HUES64 (cell line): Measurements from ENCODE around the gene SIGMAR1. TPM values are rescaled to one million over a fixed set of nuclear protein-coding genes. Genes with fewer than 3 reads are reported as not detected.
A peak's percentile ranks its signal among the peaks of the same experiment; 100 is the strongest.

Source experiments
- H3K27ac ChIP-seq: 2 replicates; pipeline ENCODE4 v1.7.0; 2013; ENCODE audit warnings: low read depth, low read length, inconsistent platforms
- H3K27me3 ChIP-seq: 2 replicates; pipeline ENCODE4 v1.6.1; 2013; ENCODE audit warnings: mild to moderate bottlenecking, low read length; ENCODE audit not compliant: insufficient read depth
- H3K36me3 ChIP-seq: 2 replicates; pipeline ENCODE4 v1.6.1; 2013; ENCODE audit warnings: mild to moderate bottlenecking, low read length; ENCODE audit not compliant: insufficient read depth
- H3K4me1 ChIP-seq: 2 replicates; pipeline ENCODE4 v1.6.1; 2013; ENCODE audit warnings: mild to moderate bottlenecking, low read length, moderate library complexity; ENCODE audit not compliant: insufficient read depth
- H3K4me3 ChIP-seq: 2 replicates; pipeline ENCODE4 v1.5.1; 2013; ENCODE audit warnings: mild to moderate bottlenecking, low read length, moderate library complexity
- H3K9ac ChIP-seq: 2 replicates; pipeline ENCODE4 v1.6.1; 2013; ENCODE audit warnings: mild to moderate bottlenecking, low read depth, low read length
- H3K9me3 ChIP-seq: 2 replicates; pipeline ENCODE4 v1.6.1; 2013; ENCODE audit warnings: low read depth, low read length; ENCODE audit not compliant: insufficient read depth
- WGBS: fragments of 150-250, 120-280 bp; methylation state at CpG from one replicate; pipeline ENCODE4 v1.1.7; 2013; ENCODE audit warnings: missing lambda C conversion rate; 5-methylcytosine and 5-hydroxymethylcytosine counted together
- polyA plus RNA-seq, 2 experiments: library from polyadenylated mRNA; stranded (reverse); fragments of 50-300 nt; gene quantifications; one replicate each; pipeline ENCODE4 v1.2.3, GENCODE V29; 2013

Gene SIGMAR1
- 66.6 TPM for polyA plus RNA-seq (2013, experiment 1 of 2)
- 83.6 TPM for polyA plus RNA-seq (2013, experiment 2 of 2)

DNA sequence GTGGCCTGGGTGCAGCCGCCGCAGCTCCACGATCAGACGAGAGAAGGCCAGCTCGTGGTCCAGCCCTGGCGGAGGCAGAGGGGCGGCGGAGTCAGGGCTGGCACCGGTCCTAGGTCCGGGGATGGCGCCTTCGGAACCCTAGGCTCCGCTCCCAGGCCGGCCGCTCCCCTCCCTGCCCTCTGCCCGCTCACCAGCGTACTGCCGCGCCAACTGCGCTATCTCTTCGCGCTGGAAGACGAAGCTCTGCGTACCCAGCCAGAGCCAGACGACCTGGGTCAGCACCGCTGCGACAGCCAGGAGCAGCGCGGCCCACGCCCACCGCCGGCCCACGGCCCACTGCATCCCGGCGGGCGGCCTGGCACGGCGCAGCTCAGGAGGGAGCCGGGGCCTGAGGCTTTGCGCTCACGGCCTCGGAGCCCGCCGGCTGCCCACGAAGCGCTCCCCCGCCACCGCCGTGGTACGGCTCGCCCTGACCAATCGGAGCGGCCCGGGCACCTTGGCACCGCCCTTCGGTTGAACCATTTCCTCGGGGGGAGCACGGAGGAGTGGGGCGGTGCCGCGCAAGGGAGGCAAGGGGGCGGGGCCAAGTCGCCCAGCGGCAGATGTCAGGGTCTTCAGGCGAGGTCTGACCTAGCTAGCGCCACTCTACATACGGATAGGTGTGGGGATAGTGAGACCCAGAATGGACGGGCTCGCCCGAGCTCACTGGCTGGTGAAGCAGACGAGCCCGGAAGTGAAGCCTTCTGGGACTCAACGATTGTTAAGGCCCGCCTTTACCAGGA, at the start of gene SIGMAR1:
Gene SIGMAR1, minus strand, starts transcription at position 432 of the 782 bp plus-strand sequence. Its CDS starts 90 bp downstream, at position 342.
- peaks cover 12% of the 10 kb centered on the region for H3K27me3 ChIP-seq
- WGBS: under 1% methylated on average over 74 of the region's 74 CpGs
- peak within 1 kb of the TSS; percentile 74 for H3K9ac ChIP-seq
- H3K4me1 ChIP-seq: peaks cover 8% of the 10 kb centered on the region; the same call in 1 of the 2 replicates
- peak within 1 kb of the TSS; percentile 55 for H3K27ac ChIP-seq
- peaks cover 8% of the 10 kb centered on the region for H3K36me3 ChIP-seq
- H3K4me3 ChIP-seq: peak within 1 kb of the TSS; percentile 74
- H3K9me3 ChIP-seq: no peaks in the 10 kb centered on the region

DNA sequence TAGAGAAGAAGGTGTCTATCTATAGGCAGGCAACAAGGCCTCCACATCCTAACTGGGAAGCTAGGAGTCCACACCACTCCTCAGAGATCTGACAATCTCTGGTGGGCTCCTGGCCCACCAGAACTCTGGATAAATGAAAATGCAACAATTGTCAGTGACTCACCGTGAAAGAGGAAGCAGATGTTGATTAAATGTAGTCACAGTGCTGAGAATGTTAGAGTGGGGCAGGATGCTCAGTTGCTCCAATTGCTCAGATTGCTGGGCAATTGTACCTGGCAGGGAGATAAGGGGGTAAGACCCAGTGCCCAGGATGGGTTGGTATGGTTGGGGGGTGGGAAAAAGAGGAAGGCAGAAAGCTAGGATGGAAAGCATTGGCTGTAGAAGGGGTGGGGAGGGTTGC, 49.1 kb upstream of the SIGMAR1 start:
- Histone ChIP-seq H3K27ac (no peak overlapping the region), H3K4me1 (0 out of 2 replicates have a peak, but pooled peaks cover 6% of the 10 kb centered on the region), H3K36me3 (no peaks in the 10 kb centered on the region), H3K9me3 (no peaks in the 10 kb centered on the region), H3K4me3 (no peak overlapping the region), H3K9ac (no peak overlapping the region), H3K27me3 (no peaks in the 10 kb centered on the region)
- 91% methylated on average over 1 of the region's 1 CpG for WGBS

DNA sequence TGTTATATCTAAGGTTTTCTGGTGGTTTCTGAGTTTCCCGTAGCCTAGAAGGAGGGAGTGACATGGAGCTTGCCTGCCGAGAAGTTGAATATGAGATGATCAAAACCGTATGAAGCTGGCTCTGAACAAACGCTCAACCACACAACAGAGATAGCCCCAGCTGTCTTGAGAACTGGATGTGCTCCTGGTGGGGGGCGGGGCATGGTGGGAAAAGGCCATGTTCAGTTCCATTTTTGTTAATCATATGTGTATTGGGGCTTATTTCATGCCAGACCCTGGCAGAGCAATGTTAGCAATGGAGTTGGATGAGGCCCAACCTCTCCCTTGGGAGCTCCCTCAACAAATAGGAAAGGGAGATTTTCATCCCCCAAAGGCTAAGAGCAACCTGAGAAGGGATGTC, 48.6 kb upstream of the SIGMAR1 start:
- WGBS: 91% methylated on average over 5 of the region's 5 CpGs
- no peaks in the 10 kb centered on the region for H3K36me3 ChIP-seq
- no peaks in the 10 kb centered on the region for H3K27me3 ChIP-seq
- 0 out of 2 replicates have a peak, but pooled peaks cover 6% of the 10 kb centered on the region for H3K4me1 ChIP-seq
- H3K4me3 ChIP-seq: no peak overlapping the region
- H3K9ac ChIP-seq: no peak overlapping the region
- H3K27ac ChIP-seq: no peak overlapping the region
- no peaks in the 10 kb centered on the region for H3K9me3 ChIP-seq

DNA sequence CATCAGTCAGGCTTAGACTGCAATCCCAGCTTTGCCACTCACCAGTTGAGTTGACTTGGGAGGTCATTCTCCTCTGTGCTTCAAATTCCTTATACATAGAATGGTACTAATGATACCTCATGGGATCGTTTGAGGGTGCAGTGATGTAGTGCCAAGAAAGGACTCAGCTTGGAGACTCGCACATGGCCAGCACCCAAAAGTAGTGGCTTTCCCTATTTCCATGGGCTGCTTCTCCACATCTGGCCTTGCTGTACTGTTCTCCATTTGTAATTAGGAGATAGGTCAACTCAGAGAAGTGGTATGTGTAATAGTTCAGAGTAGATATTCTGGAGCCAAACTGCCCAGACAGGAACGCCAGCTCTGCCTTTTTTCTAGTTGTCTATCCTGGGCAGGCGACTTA, 48.0 kb upstream of the SIGMAR1 start:
- Histone ChIP-seq H3K9me3 (no peaks in the 10 kb centered on the region), H3K9ac (no peak overlapping the region), H3K27me3 (no peaks in the 10 kb centered on the region), H3K27ac (no peak overlapping the region), H3K4me1 (0 out of 2 replicates have a peak, but pooled peaks cover 6% of the 10 kb centered on the region), H3K36me3 (no peaks in the 10 kb centered on the region), H3K4me3 (no peak overlapping the region)
- WGBS: 92% methylated on average over 4 of the region's 4 CpGs

DNA sequence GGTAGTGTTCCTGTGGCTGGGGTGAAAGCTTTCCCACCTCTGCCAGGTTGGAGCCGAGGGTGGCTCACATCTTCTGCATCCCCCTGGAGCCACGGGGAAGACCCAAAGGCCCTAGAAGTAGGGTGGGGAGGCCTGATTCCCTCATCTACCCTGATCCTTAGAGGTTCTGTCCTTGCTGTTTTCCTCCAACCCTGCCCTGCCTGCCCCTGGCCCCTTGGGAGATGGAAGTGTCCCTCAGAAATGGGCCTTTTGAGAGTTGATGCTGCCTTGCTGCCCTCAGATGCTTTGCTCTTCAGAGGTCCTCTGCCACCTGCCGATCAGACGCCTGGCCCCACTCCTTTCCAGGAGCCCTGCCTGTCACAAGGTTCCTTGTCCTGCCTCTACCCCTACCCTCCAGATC, 47.2 kb upstream of the SIGMAR1 start:
- 89% methylated on average over 4 of the region's 4 CpGs for WGBS

DNA sequence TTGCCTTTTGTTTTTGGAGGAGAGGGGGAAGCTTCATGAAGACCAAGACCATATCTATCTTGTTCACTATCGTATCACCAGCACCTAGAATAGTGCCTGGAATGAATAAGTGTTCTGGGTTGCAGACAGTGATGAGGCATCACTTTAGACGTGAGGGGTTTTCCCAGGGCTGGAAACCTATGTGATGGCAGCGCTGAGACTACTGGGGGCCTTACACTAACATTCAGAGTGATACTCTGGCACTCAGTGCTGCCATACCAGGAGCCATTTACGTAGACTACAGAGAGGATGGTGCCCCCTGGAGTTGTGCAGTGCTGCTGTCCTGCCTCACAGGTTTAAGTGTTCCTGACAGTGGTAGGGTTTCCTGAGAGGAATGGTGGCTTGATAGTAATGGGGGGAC, 46.6 kb upstream of the SIGMAR1 start:
- 91% methylated on average over 4 of the region's 4 CpGs for WGBS
- Histone ChIP-seq H3K4me1 (0 out of 2 replicates have a peak, but pooled peaks cover 6% of the 10 kb centered on the region), H3K27me3 (no peaks in the 10 kb centered on the region), H3K27ac (no peak overlapping the region), H3K36me3 (no peaks in the 10 kb centered on the region), H3K9ac (no peak overlapping the region), H3K9me3 (no peaks in the 10 kb centered on the region), H3K4me3 (no peak overlapping the region)

More for the DNA sequence above, 47.2 kb upstream of the SIGMAR1 start:
- H3K9ac ChIP-seq: no peak overlapping the region
- H3K36me3 ChIP-seq: no peaks in the 10 kb centered on the region
- H3K4me3 ChIP-seq: no peak overlapping the region
- 0 out of 2 replicates have a peak, but pooled peaks cover 6% of the 10 kb centered on the region for H3K4me1 ChIP-seq
- H3K9me3 ChIP-seq: no peaks in the 10 kb centered on the region
- H3K27ac ChIP-seq: no peak overlapping the region
- H3K27me3 ChIP-seq: no peaks in the 10 kb centered on the region

DNA sequence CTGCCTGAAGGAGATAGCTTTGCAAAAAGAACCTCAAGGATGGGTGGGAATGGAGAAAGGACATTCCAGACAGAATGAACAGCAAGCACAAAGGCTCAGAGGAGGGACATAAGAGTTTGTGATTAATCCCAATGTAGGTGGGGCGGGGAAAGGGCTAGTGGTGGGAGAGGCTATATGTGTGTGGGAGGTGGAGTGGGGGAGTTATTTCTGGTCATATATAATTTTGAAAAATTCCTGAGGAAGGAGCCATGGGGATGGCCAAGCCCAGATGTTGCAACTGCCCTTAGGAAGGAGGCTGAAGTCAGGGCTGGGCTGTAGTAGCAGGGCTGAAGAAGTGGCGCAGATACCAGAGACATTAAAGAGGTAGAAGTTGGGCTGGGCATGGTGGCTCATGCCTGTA, 38.3 kb upstream of the SIGMAR1 start:
- no peaks in the 10 kb centered on the region for H3K27me3 ChIP-seq
- H3K9ac ChIP-seq: no peak overlapping the region
- no peaks in the 10 kb centered on the region for H3K36me3 ChIP-seq
- no peak overlapping the region for H3K27ac ChIP-seq
- no peaks in the 10 kb centered on the region for H3K9me3 ChIP-seq
- no peak overlapping the region for H3K4me3 ChIP-seq
- WGBS: 95% methylated on average over 2 of the region's 2 CpGs
- 0 out of 2 replicates have a peak, but pooled peaks cover 2% of the 10 kb centered on the region for H3K4me1 ChIP-seq

DNA sequence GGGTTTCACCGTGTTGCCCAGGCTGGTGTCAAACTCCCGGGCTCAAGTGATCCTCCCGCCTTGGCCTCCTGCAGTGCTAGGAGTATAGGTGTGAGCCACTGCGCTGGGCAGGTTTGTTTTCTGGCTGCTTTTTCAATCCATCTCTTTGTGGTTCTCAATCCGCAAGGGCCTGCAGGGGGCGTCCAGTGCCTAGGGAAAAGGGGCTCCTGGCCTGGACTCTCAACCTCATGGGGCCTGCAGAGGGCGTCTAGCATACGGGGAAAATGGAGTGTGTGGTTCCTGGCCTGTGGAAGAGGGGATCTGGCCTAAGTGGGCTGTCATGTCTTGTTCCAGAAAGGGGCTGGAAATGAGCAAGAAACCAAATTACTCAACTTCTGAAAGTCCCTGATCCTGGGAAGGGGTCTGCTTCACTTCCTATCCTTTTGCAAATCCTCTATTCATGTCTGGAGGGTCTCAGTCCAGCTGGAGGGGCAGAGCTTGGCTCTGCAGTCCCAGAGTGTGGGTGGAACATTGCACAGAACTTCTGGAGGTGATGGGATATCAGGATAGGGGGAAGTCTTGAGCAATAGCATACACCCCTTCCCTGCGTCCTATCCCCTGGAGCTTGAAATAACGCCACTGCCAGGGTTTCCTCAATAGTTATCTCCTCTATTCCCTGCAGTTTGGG, 37.6 kb upstream of the SIGMAR1 start:
- 26% methylated on average over 10 of the region's 10 CpGs for WGBS
- Histone ChIP-seq H3K4me1 (0 out of 2 replicates have a peak, but pooled peaks cover 2% of the 10 kb centered on the region), H3K36me3 (no peaks in the 10 kb centered on the region), H3K9me3 (no peaks in the 10 kb centered on the region), H3K27me3 (no peaks in the 10 kb centered on the region), H3K4me3 (no peak overlapping the region), H3K9ac (no peak overlapping the region), H3K27ac (no peak overlapping the region)

DNA sequence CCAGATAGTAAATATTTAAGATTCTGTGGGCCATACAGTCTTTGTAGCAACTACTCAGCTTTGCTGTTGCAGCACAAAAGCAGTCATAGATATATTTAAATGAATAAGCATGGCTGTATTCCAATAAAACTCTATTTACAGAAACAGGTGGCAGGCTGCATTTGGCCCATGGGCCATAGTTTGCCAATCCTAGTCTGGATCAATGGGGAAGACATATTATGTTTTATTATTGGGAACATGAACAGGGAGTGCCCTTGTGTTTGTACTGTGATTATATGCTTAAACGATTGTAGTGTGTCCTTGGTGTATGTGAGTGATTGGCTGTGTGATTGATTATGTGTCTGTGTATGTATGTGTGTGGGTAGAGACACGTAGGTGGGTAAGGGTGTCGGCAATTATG, 36.9 kb upstream of the SIGMAR1 start:
- H3K27ac ChIP-seq: no peak overlapping the region
- H3K4me3 ChIP-seq: no peak overlapping the region
- 0 out of 2 replicates have a peak, but pooled peaks cover 2% of the 10 kb centered on the region for H3K4me1 ChIP-seq
- no peak overlapping the region for H3K9ac ChIP-seq
- WGBS: 90% methylated on average over 3 of the region's 3 CpGs
- H3K9me3 ChIP-seq: 0 out of 2 replicates have a peak, but pooled peaks cover 3% of the 10 kb centered on the region
- H3K36me3 ChIP-seq: peaks cover 3% of the 10 kb centered on the region; the same call in 1 of the 2 replicates
- no peaks in the 10 kb centered on the region for H3K27me3 ChIP-seq

DNA sequence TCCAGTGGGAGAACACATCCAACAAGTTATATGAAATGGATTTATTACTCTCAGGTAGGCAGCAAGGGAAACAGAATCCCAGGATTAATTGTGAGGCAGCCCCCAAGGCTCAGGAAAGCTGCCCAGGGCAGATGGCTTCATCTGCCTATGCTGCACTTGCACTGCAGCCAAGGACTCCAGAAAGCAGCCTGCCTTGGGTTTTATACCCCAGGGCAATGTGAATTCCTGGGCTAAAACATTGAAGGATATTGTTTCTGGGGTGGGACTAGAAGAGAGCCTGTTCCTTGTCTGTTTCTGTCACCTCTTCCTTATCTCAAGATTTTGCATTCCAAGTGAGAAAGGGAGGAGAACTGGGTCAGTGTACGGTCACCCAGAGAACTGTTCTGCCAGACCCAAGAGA, 33.7 kb upstream of the SIGMAR1 start:
- Histone ChIP-seq H3K27me3 (no peaks in the 10 kb centered on the region), H3K4me3 (no peak overlapping the region), H3K9ac (no peak overlapping the region), H3K9me3 (0 out of 2 replicates have a peak, but pooled peaks cover 3% of the 10 kb centered on the region), H3K4me1 (0 out of 2 replicates have a peak, but pooled peaks cover 3% of the 10 kb centered on the region), H3K36me3 (peaks cover 10% of the 10 kb centered on the region; the same call in 1 of the 2 replicates), H3K27ac (no peak overlapping the region)
- 100% methylated on average over 1 of the region's 1 CpG for WGBS
